NCI-H187 (cell line): Measurements from ENCODE around the gene PDGFB.

Experiments
- DNase-seq, 2 experiments: peaks; one replicate each; lab custom pipeline; 2025; lab: John Stamatoyannopoulos, UW

Gene PDGFB

DNA sequence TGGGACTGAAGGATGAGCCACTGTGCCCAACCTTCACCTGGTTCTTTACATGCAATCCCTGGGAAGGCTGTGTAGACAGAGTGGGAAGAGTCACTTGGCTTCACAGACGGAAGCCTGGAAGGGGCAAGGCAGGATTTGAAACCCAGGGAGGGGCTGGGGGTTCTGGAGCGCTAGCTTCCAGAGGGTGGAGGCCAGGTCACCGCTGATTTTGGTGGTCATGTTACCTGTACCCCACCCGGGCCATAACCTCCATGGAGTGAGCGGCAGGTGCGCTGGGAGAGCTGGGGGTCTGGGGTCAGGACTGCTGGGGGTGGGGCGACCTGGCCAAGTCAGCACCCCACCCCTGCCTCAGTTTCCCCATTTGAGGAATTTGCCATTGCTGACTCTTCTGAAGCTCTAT is 38.3 kb downstream of the PDGFB start:
- no peak for DNase-seq

DNA sequence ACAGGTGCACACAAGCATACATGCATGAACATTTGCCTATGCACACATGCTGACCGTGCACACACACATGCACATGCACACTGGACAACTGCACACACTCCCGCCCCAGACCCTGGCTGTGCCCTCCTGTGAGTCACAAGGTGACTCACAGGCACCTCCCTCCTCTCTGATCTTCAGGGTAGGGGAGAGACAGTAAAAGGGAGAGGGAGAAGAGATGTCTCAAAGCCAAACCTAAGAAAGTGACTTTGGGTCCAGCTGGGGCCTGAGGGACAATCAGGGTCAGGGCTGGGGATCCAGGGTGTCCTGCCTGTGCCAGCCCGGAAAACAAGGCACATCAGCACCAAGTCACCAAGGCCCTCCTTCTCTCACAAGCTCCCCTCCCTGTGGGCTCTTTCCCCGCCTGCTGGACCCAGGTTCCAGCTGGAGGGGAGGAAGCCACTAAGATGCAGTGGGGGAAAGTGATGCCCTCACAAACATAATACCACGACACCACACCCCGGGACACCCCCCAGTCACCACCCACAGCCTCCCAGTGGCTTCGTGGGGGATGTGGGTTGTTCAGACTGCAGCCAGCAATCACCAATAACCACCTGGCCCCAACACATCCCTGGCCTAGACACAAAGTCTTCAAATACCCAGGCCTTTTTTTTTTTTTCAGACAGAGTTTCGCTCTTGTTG is 39.3 kb downstream of the PDGFB start:
- no peak for DNase-seq

DNA sequence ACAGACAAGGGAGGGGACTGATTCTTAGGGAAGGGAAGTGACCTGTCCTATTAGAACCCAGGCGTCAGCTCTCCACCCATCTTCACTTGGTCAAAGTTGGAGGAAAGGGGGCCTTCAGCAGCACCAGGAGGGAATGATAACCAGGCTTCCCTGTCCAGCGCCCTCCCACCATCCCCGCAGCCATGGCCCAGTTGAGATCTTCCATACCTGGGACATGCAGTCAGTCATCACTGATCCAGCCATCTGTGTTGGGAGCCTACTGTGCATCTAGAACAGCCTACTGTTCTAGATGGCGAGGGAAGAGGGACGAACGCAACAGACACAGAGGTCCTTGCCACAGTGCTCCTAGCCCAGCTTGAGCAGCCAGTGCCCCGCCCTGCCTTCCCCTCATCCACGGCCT is 40.6 kb downstream of the PDGFB start:
- DNase-seq, result no peak

DNA sequence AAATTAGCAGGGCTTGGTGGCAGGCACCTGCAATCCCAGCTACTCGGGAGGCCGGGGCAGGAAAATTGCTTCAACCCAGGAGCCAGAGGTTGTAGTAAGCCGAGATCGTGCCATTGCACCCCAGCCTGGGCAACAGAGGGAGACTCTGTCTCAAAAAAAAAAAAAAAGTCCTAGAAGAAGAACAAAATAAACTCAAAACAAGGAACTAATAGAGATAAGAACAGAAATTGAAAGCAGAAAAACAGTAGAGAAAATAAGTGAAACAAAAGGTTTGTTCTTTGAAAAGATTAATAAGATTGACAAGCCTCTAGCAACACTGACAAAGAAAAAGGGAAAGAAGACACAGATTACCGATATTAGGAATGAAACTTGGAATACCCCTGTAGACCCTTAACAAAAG is 47.2 kb downstream of the PDGFB start:
- DNase-seq, result no peak

DNA sequence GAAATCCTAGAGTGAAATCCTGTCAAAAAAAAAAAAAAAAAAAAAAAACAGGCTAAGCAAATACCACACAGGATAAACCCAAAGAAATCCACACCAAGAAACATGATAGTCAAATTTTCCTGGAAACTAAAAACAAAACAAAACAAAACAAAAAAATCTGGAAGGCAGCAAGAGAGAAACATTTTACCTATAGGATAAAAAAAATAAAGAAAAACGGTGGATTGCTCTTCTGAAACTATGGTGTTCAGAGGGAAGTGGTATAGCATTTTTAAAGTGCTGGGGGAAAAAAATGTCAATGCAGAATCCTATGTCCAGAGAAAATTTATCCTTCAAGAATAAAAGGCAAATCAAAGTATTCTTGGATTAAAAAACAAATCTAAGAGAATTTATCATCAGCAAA is 50.7 kb downstream of the PDGFB start:
- DNase-seq, result no peak

DNA sequence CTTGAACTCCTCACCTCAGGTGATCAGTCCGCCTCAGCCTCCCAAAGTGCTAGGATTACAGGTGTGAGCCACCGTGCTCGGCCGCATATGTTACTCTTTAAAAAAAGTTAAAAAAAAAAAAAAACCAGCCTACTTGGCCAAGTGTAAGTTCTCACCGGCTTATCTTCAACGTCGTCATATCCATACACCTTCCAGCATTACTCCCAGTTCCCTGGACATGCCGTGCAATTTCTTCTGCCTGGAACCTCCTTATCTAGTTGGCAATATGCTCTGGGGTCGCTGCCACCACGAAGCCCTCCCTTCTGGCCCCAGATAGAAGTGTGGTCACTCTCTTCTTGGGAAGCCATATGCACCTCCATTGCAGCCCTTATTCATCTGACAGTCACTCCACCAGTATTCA is 56.0 kb downstream of the PDGFB start:
- no peak for DNase-seq

DNA sequence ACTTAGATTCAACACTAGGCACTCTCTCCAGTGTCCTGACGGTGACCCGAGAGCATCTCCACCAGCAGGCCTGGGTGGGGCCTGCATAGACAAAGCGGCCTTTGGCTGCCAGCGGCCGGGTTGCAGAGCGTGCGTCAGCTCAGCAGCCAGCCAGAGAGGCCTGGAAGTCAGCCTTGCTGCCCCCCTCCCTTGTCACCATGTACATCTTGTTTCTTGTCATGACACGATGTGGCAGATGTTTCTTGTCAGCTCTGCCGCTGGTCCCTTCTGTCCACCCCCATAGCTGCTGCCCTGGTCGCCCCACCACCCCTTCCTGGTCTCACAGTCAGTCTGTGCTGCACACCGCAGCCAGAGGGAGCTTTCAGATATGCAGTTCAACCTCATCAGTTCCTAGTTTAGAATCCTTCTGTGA is 59.2 kb downstream of the PDGFB start:
- no peak for DNase-seq

DNA sequence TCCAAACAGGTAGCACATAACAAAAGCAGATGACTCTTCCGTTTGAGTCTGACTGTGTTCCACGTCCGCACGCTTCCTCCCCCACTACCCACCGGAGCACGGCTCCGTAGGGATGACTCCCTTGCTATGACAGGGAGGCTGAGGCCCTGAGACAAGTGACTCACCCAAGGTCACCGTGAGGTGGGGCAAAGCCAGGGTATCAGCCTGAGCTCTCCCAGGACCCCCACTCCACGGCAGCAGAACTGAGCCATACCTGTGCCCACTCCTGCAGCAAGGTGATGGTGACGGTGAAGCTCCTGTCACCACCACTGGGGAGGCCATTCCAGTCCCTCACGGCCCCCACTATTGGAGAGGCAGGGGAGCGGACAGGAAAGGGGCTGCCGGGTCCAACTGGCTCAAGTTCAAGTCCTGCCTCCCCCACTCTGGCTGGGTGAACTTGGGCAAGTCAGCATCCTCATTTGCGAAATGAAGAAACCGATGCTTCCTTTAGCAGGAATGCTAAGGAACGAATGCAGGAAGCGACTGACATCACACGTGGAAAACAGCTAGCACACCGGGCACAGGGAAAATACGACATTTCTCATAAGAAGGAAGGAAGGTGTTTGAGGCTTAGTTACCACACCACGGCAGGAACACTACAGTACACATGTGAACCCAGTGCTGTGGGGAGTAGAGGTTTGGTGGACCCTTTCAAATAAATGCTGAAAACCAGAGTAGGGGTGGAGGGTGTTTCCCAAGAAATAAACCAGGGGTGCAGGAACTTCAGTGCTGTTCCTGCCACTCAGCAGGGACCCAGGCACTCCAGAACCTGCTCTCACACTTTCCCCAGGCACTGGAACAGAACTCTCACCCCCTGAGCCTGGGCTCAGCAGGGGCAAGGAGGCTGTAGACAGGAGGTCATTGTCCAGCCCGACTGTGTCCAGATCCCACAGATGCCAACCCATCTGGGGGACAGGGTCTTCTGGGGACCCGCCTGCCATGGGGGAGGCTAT is 59.9 kb downstream of the PDGFB start:
- no peak for DNase-seq

DNA sequence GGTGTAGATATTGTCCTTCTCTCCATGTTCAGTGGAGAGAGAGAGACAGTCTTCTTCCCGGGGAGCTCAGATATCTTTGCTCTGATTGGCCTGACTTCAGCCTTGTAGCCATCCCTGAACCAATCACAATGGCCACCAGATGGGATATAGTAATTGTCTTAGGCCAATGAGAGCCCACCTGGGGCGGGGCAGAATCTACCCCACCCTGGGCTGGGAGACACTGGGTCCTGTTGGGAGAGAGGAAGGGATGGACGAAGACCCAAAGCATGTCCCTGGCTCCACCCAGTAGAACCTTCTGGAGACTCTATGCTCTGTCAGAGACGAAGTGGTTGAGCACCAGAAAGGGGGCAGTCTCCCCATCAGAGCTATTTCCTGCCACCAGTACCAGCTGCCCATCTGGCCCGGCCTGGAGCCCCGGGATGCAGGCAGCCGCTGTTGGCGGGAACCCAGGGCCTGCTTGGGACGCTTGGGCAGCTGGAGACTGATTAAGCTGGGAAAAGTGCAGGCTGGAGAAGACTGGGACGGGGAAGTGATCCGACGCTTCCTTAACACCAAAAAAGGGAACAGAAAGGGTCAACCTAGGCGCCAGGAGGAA is 60.7 kb downstream of the PDGFB start:
- no peak for DNase-seq

DNA sequence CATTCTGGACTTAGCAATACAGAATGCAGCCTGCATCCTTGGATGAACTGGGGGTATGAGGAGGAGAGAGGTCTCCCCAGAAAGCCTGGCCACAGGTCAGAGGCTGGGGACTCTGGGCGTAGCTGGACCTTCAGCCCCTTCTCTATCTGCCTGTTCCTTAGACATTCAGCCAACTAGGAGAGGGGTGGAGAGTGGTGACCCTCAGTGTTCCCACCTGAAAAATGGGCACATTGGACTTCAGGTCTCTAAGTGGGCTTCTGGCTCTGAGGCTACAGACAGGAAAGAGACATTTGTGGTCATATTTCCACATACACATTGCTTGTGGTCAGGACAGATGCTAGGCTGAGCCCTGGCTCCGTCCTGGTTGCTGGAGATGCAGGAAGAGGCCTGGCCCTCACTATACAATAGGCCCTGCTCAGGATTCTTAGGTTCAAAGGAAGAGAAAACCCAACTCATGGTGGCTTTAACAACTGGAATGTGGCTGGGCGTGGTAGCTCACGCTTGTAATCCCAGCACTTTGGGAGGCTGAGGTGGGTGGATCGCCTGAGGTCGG is 62.2 kb downstream of the PDGFB start:
- DNase-seq, result no peak

DNA sequence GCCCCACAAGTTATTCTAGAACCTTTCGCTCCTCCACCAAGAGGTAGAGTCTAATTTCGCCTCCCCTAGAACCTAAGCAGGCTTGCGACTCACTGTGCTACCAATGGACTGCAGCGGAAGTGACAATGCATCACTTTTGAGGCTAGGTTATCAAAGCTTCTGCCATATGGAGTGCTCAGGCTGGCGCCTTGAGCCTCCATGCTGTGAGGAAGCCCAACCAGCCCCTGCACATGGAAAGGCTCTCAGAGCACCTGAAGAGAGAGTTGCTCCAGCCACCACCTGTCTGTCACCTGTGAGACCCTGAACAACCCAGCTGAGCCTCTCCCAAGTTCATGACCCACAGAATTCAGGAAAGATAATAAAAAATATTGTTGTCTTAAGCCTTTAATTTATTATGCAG is 63.0 kb downstream of the PDGFB start:
- no peak for DNase-seq

DNA sequence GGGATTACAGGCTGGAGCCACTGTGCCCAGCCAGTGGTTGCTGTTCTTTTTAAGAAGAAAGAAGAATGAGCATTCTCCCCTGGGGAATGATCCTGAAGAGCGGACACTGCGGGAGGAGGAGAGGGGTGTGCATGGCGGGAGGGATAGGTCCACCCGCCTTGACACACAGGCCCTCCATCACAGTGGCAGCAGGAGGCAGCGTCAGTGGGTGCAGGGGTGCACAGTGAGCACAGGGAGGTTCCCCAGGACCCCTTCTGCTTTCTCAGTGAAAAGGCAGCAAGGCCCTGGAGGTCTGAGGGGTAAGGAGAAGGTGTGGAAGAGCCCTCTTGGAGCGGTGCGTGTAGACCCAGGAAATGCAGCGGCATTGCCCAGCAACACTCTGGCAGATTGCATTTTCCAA is 63.4 kb downstream of the PDGFB start:
- no peak for DNase-seq

DNA sequence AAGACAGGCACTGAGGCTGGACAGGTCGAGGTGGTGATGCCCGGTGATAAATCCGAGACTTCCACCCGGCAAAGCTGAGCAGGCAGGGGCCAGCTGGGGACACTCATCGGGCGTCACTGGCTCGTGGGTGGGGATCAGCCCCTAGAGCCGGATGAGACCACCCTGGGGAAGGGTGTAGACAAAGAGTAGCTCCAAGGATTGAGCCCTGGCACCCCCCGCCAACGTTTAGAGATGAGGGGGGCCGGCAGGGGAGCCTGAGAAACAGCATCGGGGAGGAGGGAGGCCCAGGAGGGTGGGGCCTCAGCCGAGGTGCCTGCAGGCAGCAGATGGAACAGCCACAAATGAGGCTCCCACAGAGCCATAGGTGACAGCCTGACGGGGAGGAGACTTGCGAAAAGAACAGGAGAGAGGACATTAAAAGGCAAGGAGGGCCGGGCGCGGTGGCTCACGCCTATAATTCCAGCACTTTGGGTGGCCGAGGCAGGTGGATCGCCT is 64.9 kb downstream of the PDGFB start:
- no peak for DNase-seq

DNA sequence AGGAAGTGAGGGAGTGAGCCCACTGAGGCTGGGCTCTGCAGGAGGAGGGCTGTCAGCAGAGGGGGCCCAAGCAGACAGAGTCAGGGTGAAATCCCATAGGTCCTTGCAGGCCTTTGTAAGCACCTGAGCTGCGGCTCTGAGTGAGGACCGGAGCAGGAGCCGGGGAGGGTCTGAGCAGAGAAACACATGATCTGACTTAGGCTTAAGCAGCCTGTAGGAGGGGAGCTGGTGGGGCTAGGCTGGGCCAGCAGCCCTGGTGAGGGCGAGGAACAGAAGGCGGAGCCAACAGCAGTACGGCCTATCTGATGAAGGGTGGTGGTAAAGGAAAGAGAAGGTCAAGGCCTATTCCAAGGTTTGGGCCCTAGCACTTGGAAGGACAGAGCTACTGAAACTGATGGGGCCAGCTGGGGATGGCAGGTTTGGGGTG is 65.4 kb downstream of the PDGFB start:
- DNase-seq, result no peak

DNA sequence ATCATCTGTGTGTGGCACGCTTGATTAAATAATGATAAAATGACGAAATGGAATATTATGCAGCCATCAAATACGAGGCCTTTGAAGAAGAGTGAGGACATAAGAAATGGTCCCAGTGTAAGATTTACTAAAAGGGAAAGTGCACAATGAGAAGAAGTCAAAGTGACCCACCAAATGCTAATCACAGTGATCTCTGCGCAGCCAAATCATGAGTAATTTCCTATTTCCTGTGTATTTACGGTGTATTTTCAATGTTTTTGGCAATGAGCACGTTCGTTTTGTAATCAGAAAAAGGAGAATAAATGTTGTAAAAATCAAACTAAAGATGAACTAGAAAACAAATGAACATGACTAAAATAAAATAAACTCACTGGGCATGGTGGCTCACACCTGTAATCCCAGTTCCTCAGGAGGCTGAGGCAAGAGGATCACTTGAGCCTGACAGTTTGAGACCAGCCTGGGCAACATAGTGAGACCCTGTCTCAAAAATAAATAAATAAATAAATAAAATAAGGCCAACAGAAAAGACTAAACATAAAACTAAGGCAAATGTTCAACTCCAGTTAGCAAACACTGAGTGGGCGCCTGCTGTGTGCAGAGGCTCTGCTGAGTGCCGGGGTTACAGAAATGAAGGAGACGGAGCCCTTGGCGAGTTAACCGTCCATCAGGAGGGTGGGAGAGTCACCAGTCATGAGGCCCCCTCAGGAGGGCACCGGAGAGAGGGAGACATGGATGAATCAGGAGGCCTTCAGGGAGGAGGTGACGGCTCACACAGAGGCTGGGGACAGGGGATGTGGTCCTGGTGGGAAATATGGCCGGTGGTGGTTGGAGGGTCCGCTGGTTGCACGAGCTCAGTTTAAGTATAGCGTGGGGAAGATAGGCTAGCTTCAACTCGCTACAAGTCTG is 66.3 kb downstream of the PDGFB start:
- DNase-seq, result no peak

DNA sequence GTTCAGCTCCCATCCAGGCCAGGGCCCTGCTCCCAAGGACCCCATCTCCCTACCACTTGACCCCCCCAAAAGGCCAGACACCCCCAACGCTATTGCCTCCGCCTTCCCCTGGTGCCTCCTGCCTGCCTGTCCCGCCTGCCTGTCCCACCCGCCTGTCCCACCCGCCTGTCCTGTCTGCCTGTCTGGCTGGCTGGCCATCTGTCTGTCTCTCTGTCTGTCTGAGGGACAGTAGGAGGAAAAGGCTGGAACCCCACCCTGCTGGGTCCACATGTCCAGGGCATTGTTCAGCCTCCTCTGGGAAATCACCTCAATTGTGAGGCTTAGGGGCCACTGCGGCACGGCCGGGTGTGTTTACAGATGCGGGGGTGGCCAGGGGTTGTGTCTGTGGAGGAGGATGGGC is 67.0 kb downstream of the PDGFB start:
- no peak for DNase-seq

DNA sequence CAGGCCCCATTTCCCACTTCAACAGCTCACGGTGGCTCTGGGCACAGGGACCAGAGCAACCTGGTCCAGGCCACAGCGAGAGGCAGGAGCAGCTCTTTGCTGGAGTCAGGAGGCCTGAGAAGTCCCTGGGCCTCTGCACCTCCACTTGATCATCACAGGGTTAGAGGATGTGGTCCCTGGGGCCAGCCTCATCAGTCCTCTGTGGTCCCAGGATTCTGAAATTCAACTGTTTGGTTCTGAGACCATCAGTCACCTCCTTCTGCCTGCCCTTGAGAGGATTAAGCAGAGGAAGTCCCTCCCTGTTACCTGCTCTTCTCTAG is 67.4 kb downstream of the PDGFB start:
- no peak for DNase-seq

DNA sequence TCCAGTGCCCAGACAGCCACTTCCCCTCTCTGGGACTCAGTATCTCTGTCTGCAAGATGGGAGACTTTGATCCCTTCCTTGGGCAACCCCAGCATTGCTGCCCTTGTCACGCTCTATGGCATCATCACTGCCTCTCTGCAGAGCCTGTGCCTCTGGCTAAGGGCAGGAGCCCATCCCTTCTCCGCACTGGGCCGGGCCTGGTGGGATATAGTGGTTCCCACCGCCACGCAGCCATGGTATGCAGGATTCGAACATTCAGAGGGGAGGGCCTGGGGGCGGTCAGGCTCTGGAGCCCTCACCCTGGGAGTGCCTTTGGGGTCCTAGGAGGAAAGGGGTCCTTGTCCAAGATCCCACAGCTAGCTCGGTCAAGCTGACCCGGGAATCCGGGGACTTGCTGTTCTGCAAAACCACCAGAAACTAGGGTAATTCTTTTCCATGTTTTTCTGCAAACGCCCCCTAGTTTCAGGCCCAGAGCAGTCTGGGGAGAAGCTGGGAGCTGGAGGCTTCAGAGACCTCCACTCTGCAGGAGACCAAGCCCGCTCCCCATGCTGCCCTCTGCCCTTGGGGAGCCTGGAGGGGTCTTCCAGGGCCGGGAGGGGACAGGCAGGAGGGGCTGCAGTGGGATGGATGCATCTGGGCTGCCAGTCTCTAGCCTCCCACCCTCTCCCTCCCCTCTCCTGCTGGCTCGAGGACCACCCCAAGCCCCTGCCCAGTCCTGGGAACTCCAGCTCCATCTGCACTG is 67.9 kb downstream of the PDGFB start:
- no peak for DNase-seq

DNA sequence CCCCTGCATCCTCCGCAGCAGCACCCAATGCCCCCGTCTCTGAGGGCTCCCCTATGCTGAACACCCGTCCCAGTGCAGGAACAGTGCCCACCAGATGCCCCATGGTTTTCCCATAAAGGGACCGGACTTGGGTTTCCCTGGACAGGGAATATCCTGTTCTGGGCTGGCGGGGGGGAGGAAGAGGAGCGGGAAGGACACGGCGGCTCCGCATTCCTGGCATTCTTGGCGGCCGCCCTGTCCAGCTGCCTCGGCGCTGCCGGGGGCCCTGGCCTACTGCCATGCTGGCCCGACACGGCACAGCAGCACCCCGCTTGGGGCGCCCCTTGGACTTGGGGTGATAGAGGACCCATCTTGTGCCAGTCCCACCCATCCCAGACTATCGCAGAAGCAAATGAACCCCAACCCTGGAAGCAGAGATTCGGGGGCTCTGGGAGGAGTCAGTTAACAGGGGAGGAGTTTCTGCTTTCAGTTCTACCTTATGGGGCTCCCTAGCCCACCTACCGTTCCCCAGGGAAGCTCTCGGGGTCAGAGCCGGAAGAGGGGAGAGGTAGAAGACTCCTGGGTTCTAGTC is 68.6 kb downstream of the PDGFB start:
- DNase-seq, result no peak

DNA sequence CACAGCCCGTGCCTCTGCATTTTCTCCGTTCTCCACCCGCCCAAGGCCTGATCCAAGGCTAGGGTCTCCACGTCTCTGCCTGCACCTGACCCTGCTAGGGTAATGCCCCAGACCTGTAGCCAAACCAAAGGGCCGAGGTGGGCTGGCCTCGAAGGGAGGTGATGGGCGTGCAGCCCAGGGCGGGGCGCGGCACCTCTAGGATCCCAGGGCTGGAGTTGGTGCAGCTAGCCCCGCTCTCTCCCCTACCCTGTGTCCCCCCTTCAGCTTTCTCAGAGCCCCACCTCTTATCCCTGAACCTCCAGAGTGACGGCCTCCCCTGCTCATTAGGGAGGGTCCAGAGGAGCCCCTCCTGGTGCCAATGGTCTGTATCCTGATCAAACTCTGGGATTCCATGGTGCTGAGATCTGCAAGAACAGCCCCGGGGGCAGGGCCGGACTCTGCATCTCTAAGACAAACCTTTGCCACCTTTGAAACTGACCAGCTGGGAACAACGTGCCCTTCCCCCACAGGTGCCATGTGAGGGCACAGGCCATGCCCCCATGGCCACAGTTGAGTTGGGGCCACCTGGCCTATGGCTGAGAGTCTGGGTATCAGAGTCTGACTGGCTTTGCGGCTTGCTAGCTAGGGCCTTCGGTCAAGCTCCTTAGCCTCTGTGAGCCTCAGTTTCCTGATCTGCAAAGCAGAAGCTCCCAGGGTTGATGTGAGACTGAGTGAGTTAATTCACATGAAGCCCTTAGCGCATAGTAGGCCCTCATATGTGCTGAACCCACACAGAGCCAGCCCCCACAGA is 69.2 kb downstream of the PDGFB start:
- no peak for DNase-seq
